OCI-LY7 (cell line): ENCODE measurements around the gene CHST9.

Experiments
- EZH2phosphoT487 ChIP-seq: fragments of 200-600 bp; sonication (generic); IDR thresholded peaks from 2 replicates; pipeline ENCODE4 v1.6.1; 2018; ENCODE audit warnings: low read depth, borderline replicate concordance, mild to moderate bottlenecking, mixed run types, antibody characterized with exemption, low read length, moderate library complexity, mixed read lengths
- TF ChIP-seq, protein P1 (sequence below): fragments of 200-600 bp; sonication (generic); conservative IDR thresholded peaks from 2 replicates; pipeline ENCODE4 v1.5.1; 2014; ENCODE audit warnings: mild to moderate bottlenecking, antibody characterized with exemption, low read length, moderate library complexity, mixed read lengths

DNA sequence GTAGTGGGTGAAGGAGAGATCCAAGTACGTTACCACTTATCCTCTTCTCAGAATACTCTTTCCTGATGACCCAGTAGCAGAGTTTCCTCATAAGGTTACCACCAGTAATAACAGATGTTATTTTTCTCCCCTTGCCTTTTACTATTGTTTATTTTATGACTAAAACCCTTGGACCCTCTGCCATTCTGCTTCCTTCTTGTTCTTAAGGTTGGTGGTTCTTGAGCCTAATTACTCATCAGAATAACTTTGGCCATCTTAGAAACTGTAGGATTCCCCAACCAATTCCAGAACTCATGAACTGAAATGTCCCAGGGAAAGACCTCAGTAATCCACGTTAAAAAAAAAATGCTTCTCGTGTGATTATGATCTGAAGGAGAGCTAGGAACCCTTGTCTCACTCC is 64.9 kb downstream of the CHST9 start:
- TF ChIP-seq, protein P1, sequence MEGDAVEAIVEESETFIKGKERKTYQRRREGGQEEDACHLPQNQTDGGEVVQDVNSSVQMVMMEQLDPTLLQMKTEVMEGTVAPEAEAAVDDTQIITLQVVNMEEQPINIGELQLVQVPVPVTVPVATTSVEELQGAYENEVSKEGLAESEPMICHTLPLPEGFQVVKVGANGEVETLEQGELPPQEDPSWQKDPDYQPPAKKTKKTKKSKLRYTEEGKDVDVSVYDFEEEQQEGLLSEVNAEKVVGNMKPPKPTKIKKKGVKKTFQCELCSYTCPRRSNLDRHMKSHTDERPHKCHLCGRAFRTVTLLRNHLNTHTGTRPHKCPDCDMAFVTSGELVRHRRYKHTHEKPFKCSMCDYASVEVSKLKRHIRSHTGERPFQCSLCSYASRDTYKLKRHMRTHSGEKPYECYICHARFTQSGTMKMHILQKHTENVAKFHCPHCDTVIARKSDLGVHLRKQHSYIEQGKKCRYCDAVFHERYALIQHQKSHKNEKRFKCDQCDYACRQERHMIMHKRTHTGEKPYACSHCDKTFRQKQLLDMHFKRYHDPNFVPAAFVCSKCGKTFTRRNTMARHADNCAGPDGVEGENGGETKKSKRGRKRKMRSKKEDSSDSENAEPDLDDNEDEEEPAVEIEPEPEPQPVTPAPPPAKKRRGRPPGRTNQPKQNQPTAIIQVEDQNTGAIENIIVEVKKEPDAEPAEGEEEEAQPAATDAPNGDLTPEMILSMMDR: no peak
- TF ChIP-seq EZH2phosphoT487: no peak
